Astrocyte (in vitro differentiated cells and primary cell): ENCODE data around the gene DEXI. TPM values are rescaled to one million over a fixed set of nuclear protein-coding genes. Genes with fewer than 3 reads are reported as not detected.

Source experiments
- DNase-seq: peaks from one replicate; pipeline ENCODE4 v3.0.0-alpha.2; 2010; ENCODE audit warnings: low read depth
- FAIRE-seq: peaks from 2 replicates; lab custom pipeline; 2011; peaks lifted over from hg19 to GRCh38; lab: Jason Lieb, UNC
- H2AFZ ChIP-seq: 2 replicates; pipeline ENCODE4 v1.6.0; 2012; ENCODE audit warnings: low read depth, low read length, inconsistent platforms
- H3K27ac ChIP-seq: 2 replicates; pipeline ENCODE4 v1.5.1; 2011; ENCODE audit warnings: low read depth, low read length, inconsistent platforms
- H3K27me3 ChIP-seq: 2 replicates; pipeline ENCODE4 v1.6.0; 2011; ENCODE audit warnings: low read length, inconsistent platforms; ENCODE audit not compliant: insufficient read depth
- H3K36me3 ChIP-seq: 2 replicates; pipeline ENCODE4 v1.5.1; 2011; ENCODE audit warnings: low read length, inconsistent platforms; ENCODE audit not compliant: insufficient read depth
- H3K4me1 ChIP-seq: 2 replicates; pipeline ENCODE4 v1.5.1; 2011; ENCODE audit warnings: low read length, inconsistent platforms; ENCODE audit not compliant: insufficient read depth
- H3K4me2 ChIP-seq: 2 replicates; pipeline ENCODE4 v1.6.0; 2012; ENCODE audit warnings: low read length, inconsistent platforms
- H3K4me3 ChIP-seq: 2 replicates; pipeline ENCODE4 v1.5.1; 2011; ENCODE audit warnings: low read depth, mild to moderate bottlenecking, low read length, inconsistent platforms; ENCODE audit not compliant: insufficient read depth
- H3K79me2 ChIP-seq: 2 replicates; pipeline ENCODE4 v1.6.0; 2012; ENCODE audit warnings: mild to moderate bottlenecking, low read length, inconsistent platforms; ENCODE audit not compliant: insufficient read depth
- H3K9ac ChIP-seq: 2 replicates; pipeline ENCODE4 v1.6.0; 2012; ENCODE audit warnings: mild to moderate bottlenecking, low read length, inconsistent platforms
- H3K9me3 ChIP-seq: 2 replicates; pipeline ENCODE4 v1.5.1; 2012; ENCODE audit warnings: low read depth, mild to moderate bottlenecking, low read length, inconsistent platforms; ENCODE audit not compliant: insufficient read depth
- H4K20me1 ChIP-seq: 2 replicates; pipeline ENCODE4 v1.6.0; 2012; ENCODE audit warnings: low read length, inconsistent platforms; ENCODE audit not compliant: insufficient read depth
- H3K27ac Mint-ChIP-seq: one replicate; pipeline ENCODE4 v1.8.0; 2021; ENCODE audit warnings: mild to moderate bottlenecking, mixed read lengths; ENCODE audit not compliant: unreplicated experiment
- H3K27me3 Mint-ChIP-seq: one replicate; pipeline ENCODE4 v1.8.0; 2021; ENCODE audit warnings: low read depth, mixed read lengths; ENCODE audit not compliant: unreplicated experiment
- H3K36me3 Mint-ChIP-seq: one replicate; pipeline ENCODE4 v1.8.0; 2021; ENCODE audit warnings: low read depth, mixed read lengths; ENCODE audit not compliant: unreplicated experiment
- H3K4me1 Mint-ChIP-seq: one replicate; pipeline ENCODE4 v1.8.0; 2021; ENCODE audit warnings: low read depth, mixed read lengths; ENCODE audit not compliant: unreplicated experiment
- H3K4me3 Mint-ChIP-seq: one replicate; pipeline ENCODE4 v1.8.0; 2021; ENCODE audit warnings: mild to moderate bottlenecking, moderate library complexity, mixed read lengths; ENCODE audit not compliant: unreplicated experiment
- H3K9me3 Mint-ChIP-seq: one replicate; pipeline ENCODE4 v1.8.0; 2021; ENCODE audit warnings: mild to moderate bottlenecking, mixed read lengths; ENCODE audit not compliant: unreplicated experiment
- CTCF ChIP-seq: IDR thresholded peaks from 2 replicates; pipeline ENCODE4 v1.5.1; 2011; ENCODE audit warnings: low read depth, mild to moderate bottlenecking, inconsistent platforms, low read length, moderate library complexity; ENCODE audit not compliant: insufficient read depth
- EZH2 ChIP-seq: IDR thresholded peaks from 2 replicates; pipeline ENCODE4 v1.6.1; 2012; ENCODE audit warnings: mild to moderate bottlenecking, low read length, inconsistent platforms; ENCODE audit not compliant: insufficient read depth
- total RNA-seq: library from RNA; stranded (reverse); gene quantifications from 2 replicates; pipeline ENCODE4 v1.2.1, GENCODE V29; 2021

The DEXI gene
- total RNA-seq, 1 donor from 2014 or later, result 39.8 TPM

GRCh38 chr16:10918294-10919002, 23.8 kb downstream of the DEXI start:
- peak; percentile 81 for DNase-seq
- TF ChIP-seq EZH2 (no peak), CTCF (peak; percentile 99)
- no peak overlapping the region for H3K4me3 ChIP-seq
- peak overlapping the region; percentile 64 for H3K4me2 ChIP-seq
- H4K20me1 ChIP-seq, result no peaks in the 10 kb centered on the region
- no peaks in the 10 kb centered on the region for H3K27me3 ChIP-seq
- no peaks in the 10 kb centered on the region for H3K9me3 ChIP-seq
- Mint-ChIP-seq H3K4me3 (no peak overlapping the region), H3K36me3 (peaks cover under 1% of the 10 kb centered on the region), H3K4me1 (no peaks in the 10 kb centered on the region), H3K27ac (no peak overlapping the region), H3K27me3 (peaks cover 15% of the 10 kb centered on the region), H3K9me3 (no peaks in the 10 kb centered on the region)
- FAIRE-seq, result peak; percentile 54
- peaks cover 10% of the 10 kb centered on the region for H3K4me1 ChIP-seq
- H3K36me3 ChIP-seq, result no peaks in the 10 kb centered on the region
- no peak overlapping the region for H3K27ac ChIP-seq
- no peaks in the 10 kb centered on the region for H3K79me2 ChIP-seq
- H3K9ac ChIP-seq, result peak overlapping the region; percentile 31
- H2AFZ ChIP-seq, result peak overlapping the region; percentile 46

- no peak overlapping the region for H3K4me3 ChIP-seq
- H3K9me3 ChIP-seq, result no peaks in the 10 kb centered on the region
- H3K79me2 ChIP-seq, result no peaks in the 10 kb centered on the region
- no peak overlapping the region for H3K4me2 ChIP-seq
- no peak for FAIRE-seq
- no peak overlapping the region for H3K9ac ChIP-seq
- peaks cover 2% of the 10 kb centered on the region for H3K4me1 ChIP-seq
- no peaks in the 10 kb centered on the region for H3K36me3 ChIP-seq
- Mint-ChIP-seq H3K36me3 (no peaks in the 10 kb centered on the region), H3K4me1 (no peaks in the 10 kb centered on the region), H3K4me3 (no peak overlapping the region), H3K27ac (no peak overlapping the region), H3K27me3 (peaks cover 28% of the 10 kb centered on the region), H3K9me3 (no peaks in the 10 kb centered on the region)
- no peak overlapping the region for H3K27ac ChIP-seq
- no peak overlapping the region for H2AFZ ChIP-seq
- H3K27me3 ChIP-seq, result no peaks in the 10 kb centered on the region
- TF ChIP-seq CTCF (no peak), EZH2 (no peak)
- no peaks in the 10 kb centered on the region for H4K20me1 ChIP-seq
- DNase-seq, result no peak
Measured at GRCh38 chr16:10916534-10916933, 25.7 kb downstream of the DEXI start.

- Histone ChIP-seq H3K36me3 (no peaks in the 10 kb centered on the region), H3K27me3 (peaks cover 6% of the 10 kb centered on the region), H4K20me1 (no peaks in the 10 kb centered on the region), H3K4me2 (no peak overlapping the region), H3K79me2 (no peaks in the 10 kb centered on the region), H3K27ac (no peak overlapping the region), H3K4me3 (no peak overlapping the region), H3K9me3 (no peaks in the 10 kb centered on the region), H3K4me1 (no peaks in the 10 kb centered on the region), H3K9ac (no peak overlapping the region), H2AFZ (no peak overlapping the region)
- no peaks in the 10 kb centered on the region for H3K36me3 Mint-ChIP-seq
- no peak overlapping the region for H3K4me3 Mint-ChIP-seq
- TF ChIP-seq EZH2 (no peak), CTCF (no peak)
- DNase-seq (no peak), FAIRE-seq (no peak)
- no peak overlapping the region for H3K27ac Mint-ChIP-seq
- H3K4me1 Mint-ChIP-seq, result no peaks in the 10 kb centered on the region
- H3K9me3 Mint-ChIP-seq, result no peaks in the 10 kb centered on the region
- H3K27me3 Mint-ChIP-seq, result peaks cover 50% of the 10 kb centered on the region
Measured at GRCh38 chr16:10911267-10911666, 31.0 kb downstream of the DEXI start.
